Neural progenitor cell (in vitro differentiated cells): ENCODE data around the gene RIPOR3. TPM values are rescaled to one million over a fixed set of nuclear protein-coding genes. Genes with fewer than 3 reads are reported as not detected.

Experiments
- DNase-seq: peaks from one replicate; pipeline ENCODE4 v3.0.0-alpha.2; 2016; ENCODE audit warnings: low spot score
- H2AFZ ChIP-seq: fragments of 200-600 bp; sonication (generic); replicated peaks from 2 replicates; pipeline ENCODE4 v1.6.1; 2016; ENCODE audit warnings: antibody characterized with exemption
- H3F3A ChIP-seq: fragments of 200-600 bp; sonication (generic); 2 replicates; pipeline ENCODE4 v1.6.1; 2016; ENCODE audit warnings: antibody characterized with exemption, low read depth
- H3K27ac ChIP-seq: fragments of 200-600 bp; sonication (generic); 2 replicates; pipeline ENCODE4 v1.5.1; 2016; ENCODE audit warnings: mild to moderate bottlenecking
- H3K27me3 ChIP-seq: fragments of 200-600 bp; sonication (generic); 2 replicates; pipeline ENCODE4 v1.6.1; 2016; ENCODE audit warnings: mild to moderate bottlenecking, moderate library complexity
- H3K36me3 ChIP-seq: fragments of 200-600 bp; sonication (generic); 2 replicates; pipeline ENCODE4 v1.5.1; 2016
- H3K4me1 ChIP-seq: fragments of 200-600 bp; sonication (generic); 2 replicates; pipeline ENCODE4 v1.6.1; 2016; ENCODE audit warnings: mixed run types
- H3K4me2 ChIP-seq: fragments of 200-600 bp; sonication (generic); 2 replicates; pipeline ENCODE4 v1.6.1; 2016
- H3K4me3 ChIP-seq: fragments of 200-600 bp; sonication (generic); 2 replicates; pipeline ENCODE4 v1.5.1; 2016
- H3K79me2 ChIP-seq: fragments of 200-600 bp; sonication (generic); 2 replicates; pipeline ENCODE4 v1.6.1; 2016; ENCODE audit warnings: low read depth
- H3K9ac ChIP-seq: fragments of 200-600 bp; sonication (generic); 2 replicates; pipeline ENCODE4 v1.6.1; 2016
- H3K9me3 ChIP-seq: fragments of 200-600 bp; sonication (generic); 2 replicates; pipeline ENCODE4 v1.5.1; 2016; ENCODE audit warnings: low read depth
- H4K20me1 ChIP-seq: fragments of 200-600 bp; sonication (generic); 2 replicates; pipeline ENCODE4 v1.6.1; 2016; ENCODE audit warnings: low read depth
- H3K27ac Mint-ChIP-seq: 3 replicates; pipeline ENCODE4 v1.8.0; 2021; ENCODE audit warnings: mixed read lengths
- H3K27me3 Mint-ChIP-seq: 2 replicates; pipeline ENCODE4 v1.8.0; 2022; ENCODE audit warnings: low read depth, mild to moderate bottlenecking, inconsistent platforms, moderate library complexity, mixed read lengths; ENCODE audit not compliant: insufficient read depth
- H3K36me3 Mint-ChIP-seq: 3 replicates; pipeline ENCODE4 v1.8.0; 2021; ENCODE audit warnings: mixed read lengths
- H3K4me1 Mint-ChIP-seq: 3 replicates; pipeline ENCODE4 v1.8.0; 2021; ENCODE audit warnings: mixed read lengths
- H3K4me3 Mint-ChIP-seq: 3 replicates; pipeline ENCODE4 v1.8.0; 2021; ENCODE audit warnings: mild to moderate bottlenecking, moderate library complexity, mixed read lengths
- H3K9me3 Mint-ChIP-seq: 3 replicates; pipeline ENCODE4 v1.8.0; 2020; ENCODE audit warnings: mixed read lengths
- CTCF ChIP-seq: fragments of 200-600 bp; sonication (generic); IDR thresholded peaks from 2 replicates; pipeline ENCODE4 v1.5.1; 2017; ENCODE audit warnings: antibody characterized with exemption, mild to moderate bottlenecking
- EZH2 ChIP-seq: fragments of 200-600 bp; sonication (generic); IDR thresholded peaks from 2 replicates; pipeline ENCODE4 v1.6.1; 2017; ENCODE audit warnings: antibody characterized with exemption, mild to moderate bottlenecking, moderate library complexity
- EZH2phosphoT487 ChIP-seq: fragments of 200-600 bp; sonication (generic); IDR thresholded peaks from 2 replicates; pipeline ENCODE4 v1.6.1; 2017; ENCODE audit warnings: antibody characterized with exemption
- total RNA-seq: library from RNA; depleted of rRNA; stranded (reverse); fragments of >200 nt; gene quantifications from 2 replicates; pipeline ENCODE4 v1.2.3, GENCODE V29; 2015; ENCODE audit warnings: low replicate concordance

RIPOR3 gene
- total RNA-seq, 1 donor from 2014 or later, result 1.2 TPM

GRCh38 chr20:50587291-50587961 lies 103.9 kb downstream of the RIPOR3 start:
- no peaks in the 10 kb centered on the region for H3K79me2 ChIP-seq
- no peaks in the 10 kb centered on the region for H3K9me3 ChIP-seq
- no peak overlapping the region for H3K4me3 ChIP-seq
- H3K4me1 ChIP-seq, result no peaks in the 10 kb centered on the region
- no peaks in the 10 kb centered on the region for H3K36me3 ChIP-seq
- no peaks in the 10 kb centered on the region for H4K20me1 ChIP-seq
- Mint-ChIP-seq H3K9me3 (no peaks in the 10 kb centered on the region), H3K4me1 (no peaks in the 10 kb centered on the region), H3K4me3 (no peak overlapping the region), H3K27me3 (no peaks in the 10 kb centered on the region), H3K27ac (no peak overlapping the region), H3K36me3 (peaks cover 15% of the 10 kb centered on the region)
- H3F3A ChIP-seq, result no peaks in the 10 kb centered on the region
- H3K27me3 ChIP-seq, result no peaks in the 10 kb centered on the region
- no peak overlapping the region for H3K27ac ChIP-seq
- no peak overlapping the region for H3K4me2 ChIP-seq
- H3K9ac ChIP-seq, result no peak overlapping the region
- DNase-seq, result no peak
- H2AFZ ChIP-seq, result no peak overlapping the region
- TF ChIP-seq EZH2phosphoT487 (no peak), EZH2 (no peak), CTCF (no peak)

GRCh38 chr20:50586531-50587232 lies 104.7 kb downstream of the RIPOR3 start:
- H3K4me1 Mint-ChIP-seq, result no peaks in the 10 kb centered on the region
- no peaks in the 10 kb centered on the region for H3K9me3 Mint-ChIP-seq
- DNase-seq, result no peak
- no peaks in the 10 kb centered on the region for H3K27me3 ChIP-seq
- TF ChIP-seq EZH2 (no peak), CTCF (no peak), EZH2phosphoT487 (no peak)
- no peaks in the 10 kb centered on the region for H3K79me2 ChIP-seq
- no peaks in the 10 kb centered on the region for H3K9me3 ChIP-seq
- H4K20me1 ChIP-seq, result no peaks in the 10 kb centered on the region
- no peak overlapping the region for H3K4me3 ChIP-seq
- H3K4me1 ChIP-seq, result peaks cover 7% of the 10 kb centered on the region
- no peak overlapping the region for H3K4me3 Mint-ChIP-seq
- H3K36me3 ChIP-seq, result no peaks in the 10 kb centered on the region
- no peak overlapping the region for H3K4me2 ChIP-seq
- no peak overlapping the region for H3K27ac Mint-ChIP-seq
- no peaks in the 10 kb centered on the region for H3F3A ChIP-seq
- H3K36me3 Mint-ChIP-seq, result peaks cover 15% of the 10 kb centered on the region
- no peak overlapping the region for H2AFZ ChIP-seq
- no peak overlapping the region for H3K27ac ChIP-seq
- H3K27me3 Mint-ChIP-seq, result no peaks in the 10 kb centered on the region
- H3K9ac ChIP-seq, result no peak overlapping the region

GRCh38 chr20:50585678-50586077 lies 105.7 kb downstream of the RIPOR3 start:
- Histone ChIP-seq H3F3A (no peaks in the 10 kb centered on the region), H3K4me2 (no peak overlapping the region), H3K79me2 (no peaks in the 10 kb centered on the region), H3K4me1 (peaks cover 10% of the 10 kb centered on the region), H3K27me3 (no peaks in the 10 kb centered on the region), H2AFZ (no peak overlapping the region), H3K9me3 (no peaks in the 10 kb centered on the region), H3K27ac (no peak overlapping the region), H3K36me3 (no peaks in the 10 kb centered on the region), H4K20me1 (peaks cover 5% of the 10 kb centered on the region), H3K9ac (no peak overlapping the region), H3K4me3 (no peak overlapping the region)
- no peak overlapping the region for H3K4me3 Mint-ChIP-seq
- no peak overlapping the region for H3K27ac Mint-ChIP-seq
- H3K27me3 Mint-ChIP-seq, result no peaks in the 10 kb centered on the region
- no peak for DNase-seq
- no peak for TF ChIP-seq CTCF
- no peak for TF ChIP-seq EZH2
- TF ChIP-seq EZH2phosphoT487, result no peak
- peaks cover 15% of the 10 kb centered on the region for H3K36me3 Mint-ChIP-seq
- no peaks in the 10 kb centered on the region for H3K4me1 Mint-ChIP-seq
- no peaks in the 10 kb centered on the region for H3K9me3 Mint-ChIP-seq
